HepG2 (cell line): ENCODE data around the gene LITAFD. TPM values are rescaled to one million over a fixed set of nuclear protein-coding genes. Genes with fewer than 3 reads are reported as not detected.

Experiments used
- ELK4 ChIP-seq: sonication (generic); formaldehyde crosslinking; IDR thresholded peaks from 2 replicates; pipeline ENCODE4 v1.9.0; 2021; ENCODE audit warnings: missing genetic modification reagents, borderline replicate concordance
- EZH2 ChIP-seq: conservative IDR thresholded peaks from 2 replicates; pipeline ENCODE4 v1.6.1; 2012; ENCODE audit warnings: mild to moderate bottlenecking, low read depth, low read length, moderate library complexity
- GFI1 ChIP-seq: sonication (generic); formaldehyde crosslinking; IDR thresholded peaks from 2 replicates; pipeline ENCODE4 v1.5.0; 2020; ENCODE audit warnings: missing genetic modification reagents, mild to moderate bottlenecking, borderline replicate concordance
- HMGXB3 ChIP-seq: sonication (generic); formaldehyde crosslinking; IDR thresholded peaks from 2 replicates; pipeline ENCODE4 v1.4.0; 2020; ENCODE audit warnings: missing genetic modification reagents, borderline replicate concordance
- HMGXB4 ChIP-seq, 2 experiments: sonication (generic) in 1 of 2; formaldehyde crosslinking in 1 of 2; IDR thresholded peaks; 2 replicates each; pipeline versions ENCODE4 v1.4.0 to v1.6.1; 2018 to 2020; ENCODE audit warnings: missing genetic modification reagents in 2 of 2, borderline replicate concordance in 1 of 2, low read depth in 1 of 2, mild to moderate bottlenecking in 1 of 2, missing biosample characterization in 1 of 2
- IRX3 ChIP-seq: sonication (generic); formaldehyde crosslinking; IDR thresholded peaks from 2 replicates; pipeline ENCODE4 v1.8.1; 2023; ENCODE audit warnings: mild to moderate bottlenecking, low read depth, missing genetic modification reagents, borderline replicate concordance
- KLF15 ChIP-seq: sonication (generic); formaldehyde crosslinking; IDR thresholded peaks from 2 replicates; pipeline ENCODE4 v1.8.1; 2023; ENCODE audit warnings: borderline replicate concordance, mild to moderate bottlenecking, inconsistent platforms, missing genetic modification reagents, mixed read lengths
- MNT ChIP-seq: fragments of 450-650 bp; IDR thresholded peaks from 2 replicates; pipeline ENCODE4 v1.6.1; 2016
- NCOA1 ChIP-seq: sonication (generic); formaldehyde crosslinking; IDR thresholded peaks from 2 replicates; pipeline ENCODE4 v1.9.0; 2021; ENCODE audit warnings: missing genetic modification reagents
- PHB2 ChIP-seq: fragments of 450-650 bp; IDR thresholded peaks from 2 replicates; pipeline ENCODE4 v1.6.1; 2018; ENCODE audit not compliant: partially characterized antibody
- SATB2 ChIP-seq: sonication (generic); formaldehyde crosslinking; IDR thresholded peaks from 2 replicates; pipeline ENCODE4 v1.5.0; 2020; ENCODE audit warnings: missing genetic modification reagents
- TP53 ChIP-seq: sonication (generic); formaldehyde crosslinking; conservative IDR thresholded peaks from 2 replicates; pipeline ENCODE4 v1.4.0; 2020; ENCODE audit warnings: missing genetic modification reagents
- TSC22D2 ChIP-seq: sonication (generic); formaldehyde crosslinking; IDR thresholded peaks from 2 replicates; pipeline ENCODE4 v1.5.1; 2020; ENCODE audit warnings: missing genetic modification reagents, mild to moderate bottlenecking, borderline replicate concordance
- ZC3H4 ChIP-seq: sonication (generic); formaldehyde crosslinking; IDR thresholded peaks from 2 replicates; pipeline ENCODE4 v1.4.0; 2020; ENCODE audit warnings: missing genetic modification reagents, borderline replicate concordance
- ZNF383 ChIP-seq: sonication (generic); formaldehyde crosslinking; IDR thresholded peaks from 2 replicates; pipeline ENCODE4 v1.4.0; 2020; ENCODE audit warnings: missing genetic modification reagents, mild to moderate bottlenecking, borderline replicate concordance
- ZNF513 ChIP-seq: sonication (generic); formaldehyde crosslinking; conservative IDR thresholded peaks from 2 replicates; pipeline ENCODE4 v1.5.0; 2020; ENCODE audit warnings: missing genetic modification reagents
- ZNF546 ChIP-seq: sonication (generic); formaldehyde crosslinking; conservative IDR thresholded peaks from 2 replicates; pipeline ENCODE4 v1.8.1; 2023; ENCODE audit warnings: mild to moderate bottlenecking, missing genetic modification reagents
- polyA plus RNA-seq, 8 experiments: library from polyadenylated mRNA; depleted of rRNA in 3 of 8; stranded (reverse) in 7 of 8; unstranded in 1 of 8; fragments of >200 nt; fragmentation: Illumina TruSeq in 4 of 8; extraction: Trizol in 4 of 8; gene quantifications; 2 replicates each; pipeline versions ENCODE4 v1.2.1 to v1.2.3, GENCODE V29; 2011 to 2016; ENCODE audit warnings: low read depth in 4 of 8, missing spikeins in 1 of 8, mixed read lengths in 1 of 8; ENCODE audit not compliant: insufficient read depth in 1 of 8
- total RNA-seq, 5 experiments: library from RNA; depleted of rRNA; stranded (reverse); fragments of >200 nt; fragmentation: Illumina TruSeq; extraction: Trizol; gene quantifications; 2 replicates each; pipeline ENCODE4 v1.2.3, GENCODE V29; 2016; ENCODE audit warnings: low read depth in 1 of 5

LITAFD gene
- total and polyA plus RNA-seq, 2 of the 13 experiments (the other 11 are each of a cell fraction or from before 2014, with no cell fraction given), result not detected

- peak; percentile 29; the same call in 1 of the 2 replicates for TF ChIP-seq HMGXB3 (CRISPR knock-in tag)
- TF ChIP-seq IRX3 (CRISPR knock-in tag), result peak; percentile 5; the same call in 1 of the 2 replicates
- no peak for TF ChIP-seq KLF15 (CRISPR knock-in tag)
- TF ChIP-seq NCOA1 (CRISPR knock-in tag), result no peak
- no peak for TF ChIP-seq EZH2
- TF ChIP-seq ELK4 (CRISPR knock-in tag), result no peak
- TF ChIP-seq ZNF546 (CRISPR knock-in tag), result no peak
- TF ChIP-seq HMGXB4 (CRISPR knock-in tag; IDR thresholded peaks at IDR 0.05; ENCODE audit: borderline replicate concordance in 1 of 2, low read depth in 1 of 2), result peak in 1 of 2 experiments; percentile 49; a peak in 1 of 4 replicates
- 0 out of 2 replicates have a peak, but pooled peaks have one; percentile 7 for TF ChIP-seq SATB2 (CRISPR knock-in tag)
- TF ChIP-seq TSC22D2 (CRISPR knock-in tag), result peak; percentile 92; the same call in 1 of the 2 replicates
- no peak for TF ChIP-seq GFI1 (CRISPR knock-in tag)
- no peak for TF ChIP-seq ZNF513 (CRISPR knock-in tag)
- TF ChIP-seq MNT, result peak; percentile 79
- TF ChIP-seq ZNF383 (CRISPR knock-in tag), result no peak
- TF ChIP-seq PHB2, result no peak
- TF ChIP-seq ZC3H4 (CRISPR knock-in tag), result no peak
- no peak for TF ChIP-seq TP53 (CRISPR knock-in tag)
Measured at GRCh38 chr16:8866118-8866883, 15.8 kb upstream of the LITAFD start (continued).
